Lower lobe of right lung (tissue), 2 donors: Measurements from ENCODE around the gene SRXN1. TPM values are rescaled to one million over a fixed set of nuclear protein-coding genes. Genes with fewer than 3 reads are reported as not detected.

ENCODE experiments used
- ATAC-seq, 2 donors: fragments of 200-7000 bp; cut with Tn5 transposase; one replicate each; pipeline ENCODE4 v1.9.1; 2020 to 2022; ENCODE audit warnings: mild to moderate bottlenecking in 2 of 2, moderate library complexity in 2 of 2
- DNase-seq: peaks from one replicate; pipeline ENCODE4 v3.0.0-alpha.2; 2020
- H3K27ac ChIP-seq: fragments of 200-600 bp; one replicate; pipeline ENCODE4 v1.8.0; 2022
- H3K27me3 ChIP-seq: fragments of 200-600 bp; one replicate; pipeline ENCODE4 v1.8.0; 2022; ENCODE audit warnings: low read depth
- H3K36me3 ChIP-seq: fragments of 200-600 bp; one replicate; pipeline ENCODE4 v1.8.0; 2022; ENCODE audit warnings: mild to moderate bottlenecking
- H3K4me1 ChIP-seq: fragments of 200-600 bp; one replicate; pipeline ENCODE4 v1.8.0; 2022
- H3K4me3 ChIP-seq: fragments of 200-600 bp; one replicate; pipeline ENCODE4 v1.8.0; 2022; ENCODE audit warnings: mild to moderate bottlenecking
- H3K9me3 ChIP-seq: fragments of 200-600 bp; one replicate; pipeline ENCODE4 v1.8.0; 2022
- CTCF ChIP-seq: fragments of 200-600 bp; IDR thresholded peaks from one replicate; pipeline ENCODE4 v1.8.0; 2022; ENCODE audit warnings: antibody characterized with exemption, mild to moderate bottlenecking
- intact Hi-C: fragments of 100-400 bp; cut with DNase I; formaldehyde crosslinking; loops from one replicate; pipeline ENCODE4 v1.11.0; 2022
- total RNA-seq: library from RNA; stranded (reverse); fragmentation: NEBNext Ultra II Directional; extraction: Animal tissue kit (Norgen Biotek cat#: 25700); gene quantifications from one replicate; pipeline ENCODE4 v1.2.1, GENCODE V29; 2021
- donor health status: DM: no; HTN: yes; CAD: no; lungs with severe emphysema.

SRXN1 gene
- total RNA-seq, 1 donor from 2014 or later: 32.0 TPM

- Histone ChIP-seq H3K36me3 (no peaks in the 10 kb centered on the region), H3K27me3 (peaks cover 71% of the 10 kb centered on the region), H3K9me3 (no peaks in the 10 kb centered on the region), H3K4me1 (peaks cover 10% of the 10 kb centered on the region), H3K4me3 (no peak overlapping the region), H3K27ac (no peak overlapping the region)
- no peak for TF ChIP-seq CTCF
- intact Hi-C loops: no loop called here
- no peak for DNase-seq
- ATAC-seq: no peak
Measured at GRCh38 chr20:664576-664975, 11.6 kb upstream of the SRXN1 start.

GRCh38 chr20:664151-664550 is 11.2 kb upstream of the SRXN1 start:
- no peak for TF ChIP-seq CTCF
- intact Hi-C loops: no loop called here
- H3K4me1 ChIP-seq: peaks cover 11% of the 10 kb centered on the region
- no peak for ATAC-seq
- DNase-seq: no peak
- no peaks in the 10 kb centered on the region for H3K9me3 ChIP-seq
- no peaks in the 10 kb centered on the region for H3K36me3 ChIP-seq
- peaks cover 71% of the 10 kb centered on the region for H3K27me3 ChIP-seq
- no peak overlapping the region for H3K27ac ChIP-seq
- H3K4me3 ChIP-seq: no peak overlapping the region

DNA sequence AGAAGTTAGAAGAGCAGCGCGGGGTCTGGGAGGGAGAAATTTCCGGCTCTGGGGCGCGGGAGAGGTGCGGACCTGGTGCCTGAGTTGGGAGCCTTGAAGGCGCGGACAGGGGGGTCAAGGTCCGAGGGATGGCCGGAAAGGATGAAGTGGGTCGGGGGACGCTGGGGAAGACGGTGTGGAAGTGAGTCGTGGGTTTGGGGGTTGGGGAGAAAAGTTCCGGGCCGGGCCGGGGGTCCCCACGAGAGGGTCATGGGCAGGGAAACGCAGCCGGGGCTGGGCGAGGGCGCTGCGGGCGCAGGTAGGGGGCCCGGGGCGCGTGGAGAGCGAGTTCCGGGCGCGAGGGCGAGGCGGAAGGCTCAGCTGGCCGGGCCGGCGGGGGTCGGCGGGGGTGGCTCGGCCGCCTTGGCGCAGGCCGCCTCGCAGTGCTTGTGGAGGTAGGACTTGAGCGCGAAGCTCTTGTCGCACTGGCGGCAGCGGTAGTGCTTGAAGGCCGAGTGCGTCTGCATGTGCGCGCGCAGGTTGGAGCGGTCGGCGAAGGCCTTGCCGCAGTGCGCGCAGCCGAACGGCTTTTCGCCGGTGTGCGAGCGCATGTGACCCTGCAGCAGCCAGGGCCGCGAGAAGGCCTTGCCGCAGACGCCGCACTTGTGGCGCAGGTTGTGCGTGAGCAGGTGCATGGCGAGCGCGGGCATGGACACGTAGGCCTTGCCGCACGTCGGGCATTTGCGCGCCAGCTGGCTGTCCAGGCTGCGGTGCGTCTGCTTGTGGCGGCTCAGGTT is 10.5 kb upstream of the SRXN1 start:
- H3K27ac ChIP-seq: no peak overlapping the region
- intact Hi-C loops: no loop called here
- DNase-seq (no peak), ATAC-seq (no peak)
- H3K36me3 ChIP-seq: no peaks in the 10 kb centered on the region
- no peaks in the 10 kb centered on the region for H3K9me3 ChIP-seq
- peaks cover 18% of the 10 kb centered on the region for H3K4me1 ChIP-seq
- H3K4me3 ChIP-seq: no peak overlapping the region
- peaks cover 76% of the 10 kb centered on the region for H3K27me3 ChIP-seq
- no peak for TF ChIP-seq CTCF

DNA sequence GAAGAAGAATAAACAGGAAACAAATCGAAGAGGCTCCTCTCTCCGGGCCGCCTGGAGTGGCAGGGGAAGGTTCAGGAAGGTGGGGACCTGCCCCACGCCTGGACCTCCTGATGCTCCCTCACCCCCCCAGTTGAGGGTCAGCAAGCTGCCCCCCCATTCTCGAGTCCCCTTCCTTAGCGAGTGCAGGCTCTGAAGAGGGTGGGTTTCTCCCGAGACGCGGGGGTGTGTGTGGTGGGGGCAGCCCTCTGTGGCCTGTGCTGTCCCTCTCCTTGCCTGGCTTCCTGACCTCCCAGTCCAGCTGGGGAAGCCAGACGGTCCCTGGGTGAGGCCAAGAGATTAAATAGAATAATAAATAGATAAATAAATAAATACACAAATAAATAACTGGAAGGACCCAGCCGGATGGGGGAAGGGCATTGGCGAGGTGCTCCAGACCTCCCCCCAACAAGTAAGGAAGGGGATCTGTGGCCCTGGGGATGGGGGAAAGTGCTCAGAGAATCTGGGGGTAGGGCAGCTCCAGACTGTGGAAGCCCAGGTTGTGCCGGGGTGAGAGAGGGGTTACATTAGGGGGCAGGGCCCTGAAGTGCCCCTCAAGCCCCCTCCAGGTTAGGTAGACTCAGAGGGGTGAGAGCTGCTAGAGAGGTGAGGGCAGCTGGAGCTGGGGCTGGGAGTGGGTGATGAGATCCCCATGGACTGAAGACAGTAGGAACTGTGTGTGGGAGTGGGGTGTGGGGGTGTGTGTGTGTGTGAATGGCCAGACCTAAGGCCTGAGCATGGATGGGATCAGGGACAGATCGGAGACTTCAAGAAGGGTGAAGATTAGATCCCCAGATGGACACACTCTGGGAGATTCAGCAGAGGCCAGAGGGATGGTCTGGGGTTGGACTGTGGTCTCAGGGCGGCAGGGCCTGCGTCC is 9.5 kb upstream of the SRXN1 start:
- intact Hi-C loops: no loop called here
- no peak for ATAC-seq
- Histone ChIP-seq H3K4me3 (no peak overlapping the region), H3K27ac (no peak overlapping the region), H3K9me3 (no peaks in the 10 kb centered on the region), H3K27me3 (peaks cover 74% of the 10 kb centered on the region), H3K4me1 (peaks cover 18% of the 10 kb centered on the region), H3K36me3 (no peaks in the 10 kb centered on the region)
- DNase-seq: no peak
- TF ChIP-seq CTCF: no peak

DNA sequence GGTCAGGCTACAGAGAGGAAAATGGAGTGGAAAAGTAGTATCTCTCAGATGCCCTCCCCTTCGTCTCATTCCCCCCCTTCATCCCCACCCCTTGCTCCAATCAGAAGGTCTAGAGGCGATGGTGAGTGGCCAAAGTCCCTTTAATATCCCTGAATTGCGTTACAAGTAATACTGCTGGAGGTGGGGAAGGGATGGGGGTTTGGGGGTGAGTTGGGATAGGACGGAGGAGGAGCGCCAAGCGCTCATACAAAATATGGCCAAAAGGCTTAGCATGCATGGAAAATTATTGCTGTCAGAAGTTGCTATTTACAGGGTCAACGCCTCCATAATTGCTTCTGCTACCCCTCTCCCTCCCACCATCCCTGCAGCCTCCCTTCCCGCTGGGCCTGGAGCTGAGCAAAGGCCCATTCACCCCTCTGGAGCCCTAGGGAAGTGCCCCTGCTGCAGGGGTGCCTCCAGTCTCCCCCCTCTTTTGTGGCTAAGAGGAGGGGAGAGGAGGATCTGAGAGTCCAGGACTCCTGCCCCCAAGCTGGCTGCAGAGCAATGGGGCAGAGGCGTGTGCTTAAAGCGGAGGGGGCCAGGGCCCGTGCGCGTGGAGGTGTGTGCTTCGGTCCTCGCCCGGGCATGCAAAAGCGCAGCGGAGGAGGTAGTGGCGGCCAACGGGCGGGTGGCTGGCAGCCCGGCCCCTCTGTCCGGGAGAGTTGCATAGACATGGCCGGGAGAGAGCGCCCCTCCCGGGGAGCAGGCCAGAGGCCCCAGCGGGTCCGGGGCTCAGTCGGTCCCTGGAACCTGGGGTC is 8.7 kb upstream of the SRXN1 start:
- H3K27ac ChIP-seq: no peak overlapping the region
- intact Hi-C loops: no loop called here
- H3K9me3 ChIP-seq: no peaks in the 10 kb centered on the region
- peaks cover 18% of the 10 kb centered on the region for H3K4me1 ChIP-seq
- ATAC-seq: no peak
- peaks cover 67% of the 10 kb centered on the region for H3K27me3 ChIP-seq
- no peak for DNase-seq
- H3K4me3 ChIP-seq: no peak overlapping the region
- TF ChIP-seq CTCF: no peak
- H3K36me3 ChIP-seq: no peaks in the 10 kb centered on the region
